Stimulated activated CD4-positive, alpha-beta T cell treated with anti-CD3 and anti-CD28 coated beads, TNF-alpha, amount 100 ng/mL, for 1 hour (primary cell): Measurements from ENCODE around the gene PPP1R18.

Experiments
- DNase-seq, 3 donors: peaks; one replicate each; pipeline ENCODE4 v3.0.0-alpha.2; 2020; ENCODE audit warnings: low read depth in 3 of 3, low spot score in 1 of 3

PPP1R18 gene

GRCh38 chr6:30689985-30690384 lies 3.5 kb upstream of the PPP1R18 start:
- no peak for DNase-seq

GRCh38 chr6:30689022-30689865 lies 2.8 kb upstream of the PPP1R18 start:
- DNase-seq: no peak

GRCh38 chr6:30688569-30688968 lies 2.1 kb upstream of the PPP1R18 start:
- DNase-seq: no peak

- no peak for DNase-seq
Measured at GRCh38 chr6:30687659-30688431, 1.4 kb upstream of the PPP1R18 start.

- DNase-seq: peak; percentile 28 to 70 (median 32)
Measured at GRCh38 chr6:30686908-30687658, 638 bp upstream of the PPP1R18 start.

GRCh38 chr6:30685157-30686008 lies 1.1 kb downstream of the PPP1R18 start:
- no peak for DNase-seq

- peak in 2 of 3 donors; percentile 34 to 42 for DNase-seq
Measured at GRCh38 chr6:30684386-30685156, 1.9 kb downstream of the PPP1R18 start.

GRCh38 chr6:30683980-30684338 lies 2.5 kb downstream of the PPP1R18 start:
- no peak for DNase-seq

GRCh38 chr6:30683183-30683979 lies 3.1 kb downstream of the PPP1R18 start:
- no peak for DNase-seq

- DNase-seq: peak; percentile 68 to 69 (median 68)
Measured at GRCh38 chr6:30682143-30683117, 4.0 kb downstream of the PPP1R18 start.

GRCh38 chr6:30681766-30682142 lies 4.7 kb downstream of the PPP1R18 start:
- DNase-seq: no peak

- no peak for DNase-seq
Measured at GRCh38 chr6:30679765-30680535, 6.5 kb downstream of the PPP1R18 start.

GRCh38 chr6:30678964-30679726 lies 7.3 kb downstream of the PPP1R18 start:
- peak; percentile 74 to 94 (median 86) for DNase-seq

GRCh38 chr6:30676660-30677285 lies 9.7 kb downstream of the PPP1R18 start:
- no peak for DNase-seq

GRCh38 chr6:30672445-30673253 lies 13.8 kb downstream of the PPP1R18 start, which contains the start of gene DHX16:
Gene DHX16 (minus strand): TSS chr6:30673006. CDS start chr6:30672841, 165 bp downstream.
- peak; percentile 76 to 83 (median 76) for DNase-seq
